Neural cell (in vitro differentiated cells): ENCODE data around the gene RNASE2. TPM values are rescaled to one million over a fixed set of nuclear protein-coding genes. Genes with fewer than 3 reads are reported as not detected.

Source experiments
- H2AFZ ChIP-seq: fragments of 200-600, 300-800 bp; sonication (generic), shearing (Covaris generic); 2 replicates; pipeline ENCODE4 v1.6.0; 2014; ENCODE audit warnings: low read depth, mild to moderate bottlenecking, antibody characterized with exemption, low read length, moderate library complexity
- H3F3A ChIP-seq: fragments of 200-600 bp; shearing (Covaris generic); 2 replicates; pipeline ENCODE4 v1.6.1; 2016; ENCODE audit warnings: mild to moderate bottlenecking, moderate library complexity, mixed read lengths, antibody characterized with exemption, low read length; ENCODE audit not compliant: insufficient read depth, poor library complexity, severe bottlenecking
- H3K27ac ChIP-seq: fragments of 200-600, 300-800 bp; sonication (generic), shearing (Covaris generic); 2 replicates; pipeline ENCODE4 v1.5.1; 2014; ENCODE audit warnings: mild to moderate bottlenecking, low read length, moderate library complexity
- H3K27me3 ChIP-seq: fragments of 300-800, 200-600 bp; sonication (generic), shearing (Covaris generic); 2 replicates; pipeline ENCODE4 v1.6.0; 2014; ENCODE audit warnings: mild to moderate bottlenecking, low read depth, low read length, moderate library complexity; ENCODE audit not compliant: insufficient read depth
- H3K36me3 ChIP-seq: fragments of 300-800, 200-600 bp; sonication (generic), shearing (Covaris generic); 2 replicates; pipeline ENCODE4 v1.5.1; 2014; ENCODE audit warnings: mild to moderate bottlenecking, antibody characterized with exemption, low read length, moderate library complexity; ENCODE audit not compliant: insufficient read depth
- H3K4me2 ChIP-seq: fragments of 300-800, 200-600 bp; sonication (generic), shearing (Covaris generic); 2 replicates; pipeline ENCODE4 v1.6.0; 2014; ENCODE audit warnings: mild to moderate bottlenecking, low read length
- H3K4me3 ChIP-seq: fragments of 300-800, 200-600 bp; sonication (generic), shearing (Covaris generic); 2 replicates; pipeline ENCODE4 v1.5.1; 2014; ENCODE audit warnings: mild to moderate bottlenecking, low read length, moderate library complexity
- H3K79me2 ChIP-seq: fragments of 200-600 bp; shearing (Covaris generic); replicated peaks from 2 replicates; pipeline ENCODE4 v1.6.0; 2014; ENCODE audit warnings: mild to moderate bottlenecking, low read length, moderate library complexity; ENCODE audit not compliant: insufficient read depth
- H3K9ac ChIP-seq: fragments of 300-800, 200-600 bp; sonication (generic), shearing (Covaris generic); 2 replicates; pipeline ENCODE4 v1.6.1; 2016; ENCODE audit warnings: mild to moderate bottlenecking, low read length, mixed read lengths
- H3K9me2 ChIP-seq: fragments of 200-600 bp; shearing (Covaris generic); 2 replicates; pipeline ENCODE4 v1.6.1; 2016; ENCODE audit warnings: mild to moderate bottlenecking, low read length, mixed read lengths; ENCODE audit not compliant: insufficient read depth
- H3K9me3 ChIP-seq: fragments of 200-600, 300-800 bp; sonication (generic), shearing (Covaris generic); 2 replicates; pipeline ENCODE4 v1.6.1; 2016; ENCODE audit warnings: mild to moderate bottlenecking, mixed run types, low read length, moderate library complexity, mixed read lengths
- H4K20me1 ChIP-seq: fragments of 200-600 bp; shearing (Covaris generic); 2 replicates; pipeline ENCODE4 v1.6.1; 2016; ENCODE audit warnings: mild to moderate bottlenecking, mixed run types; ENCODE audit not compliant: insufficient read depth
- CTCF ChIP-seq: fragments of 450-650 bp; IDR thresholded peaks from 2 replicates; pipeline ENCODE4 v1.5.1; 2014; ENCODE audit warnings: antibody characterized with exemption, mild to moderate bottlenecking, moderate library complexity; ENCODE audit not compliant: poor library complexity, severe bottlenecking
- EP300 ChIP-seq: fragments of 450-650 bp; conservative IDR thresholded peaks from 2 replicates; pipeline ENCODE4 v1.6.1; 2014; ENCODE audit warnings: antibody characterized with exemption, mild to moderate bottlenecking, moderate library complexity; ENCODE audit not compliant: poor library complexity, severe bottlenecking
- EZH2 ChIP-seq: fragments of 200-600, 300-800 bp; shearing (Covaris generic), sonication (generic); IDR thresholded peaks from 2 replicates; pipeline ENCODE4 v1.6.1; 2014; ENCODE audit warnings: antibody characterized with exemption, low read length, borderline replicate concordance, mild to moderate bottlenecking; ENCODE audit not compliant: insufficient read depth, poor library complexity, severe bottlenecking
- MXI1 ChIP-seq: fragments of 450-650 bp; conservative IDR thresholded peaks from 2 replicates; pipeline ENCODE4 v1.6.1; 2014; ENCODE audit warnings: antibody characterized with exemption, mild to moderate bottlenecking; ENCODE audit not compliant: poor library complexity, severe bottlenecking
- POLR2AphosphoS5 ChIP-seq: IDR thresholded peaks from 2 replicates; pipeline ENCODE4 v1.6.1; 2012
- RAD21 ChIP-seq: fragments of 450-650 bp; conservative IDR thresholded peaks from 2 replicates; pipeline ENCODE4 v1.6.1; 2014; ENCODE audit warnings: antibody characterized with exemption, mild to moderate bottlenecking, moderate library complexity
- REST ChIP-seq: IDR thresholded peaks from 2 replicates; pipeline ENCODE4 v1.6.1; 2012; ENCODE audit warnings: borderline replicate concordance
- SMC3 ChIP-seq: fragments of 450-650 bp; conservative IDR thresholded peaks from 2 replicates; pipeline ENCODE4 v1.6.1; 2014; ENCODE audit warnings: antibody characterized with exemption, mild to moderate bottlenecking, moderate library complexity; ENCODE audit not compliant: poor library complexity
- TAF1 ChIP-seq: IDR thresholded peaks from 2 replicates; pipeline ENCODE4 v1.6.1; 2012; ENCODE audit warnings: low read depth
- polyA plus RNA-seq: library from polyadenylated mRNA; depleted of rRNA; stranded (reverse); fragments of >200 nt; gene quantifications from 2 replicates; pipeline ENCODE4 v1.2.3, GENCODE V29; 2014
- small RNA-seq, 3 experiments: library from RNA; depleted of rRNA; stranded (forward); fragments of <200 nt; gene quantifications; one replicate each; pipeline ENCODE3, GENCODE V24; 2012

RNASE2 gene
- polyA plus RNA-seq, 1 donor from 2014 or later = not detected

- no peak overlapping the region for H3K4me2 ChIP-seq
- H3K4me3 ChIP-seq = no peak overlapping the region
- H4K20me1 ChIP-seq = no peaks in the 10 kb centered on the region
- H3K79me2 ChIP-seq = no peaks in the 10 kb centered on the region
- no peak overlapping the region for H2AFZ ChIP-seq
- no peaks in the 10 kb centered on the region for H3K36me3 ChIP-seq
- H3K27ac ChIP-seq = no peak overlapping the region
- no peaks in the 10 kb centered on the region for H3K9me3 ChIP-seq
- no peaks in the 10 kb centered on the region for H3K9me2 ChIP-seq
- no peak overlapping the region for H3K9ac ChIP-seq
- TF ChIP-seq TAF1 (no peak), REST (no peak), SMC3 (no peak), MXI1 (no peak), CTCF (no peak), EP300 (no peak), POLR2AphosphoS5 (no peak), RAD21 (no peak), EZH2 (no peak)
- H3F3A ChIP-seq = no peaks in the 10 kb centered on the region
- H3K27me3 ChIP-seq = no peaks in the 10 kb centered on the region
These were observed 48.6 kb downstream of the RNASE2 start for GRCh38 chr14:21003788-21004346.

Small RNA genes lying within 50 kb of the gene (small RNA-seq; reads per million reads assigned to genes)
- gene RN7SL189P = 0 reads per million in 3 experiments

Other genes starting within 250 kb of the RNASE2 start
- not detected in 2 replicates for gene EDDM3A, start 209.6 kb upstream of the RNASE2 start, polyA plus RNA-seq
- not detected in 2 replicates for gene EDDM3B, start 187.1 kb upstream of the RNASE2 start, polyA plus RNA-seq
- not detected in 2 replicates for gene RNASE6, start 174.2 kb upstream of the RNASE2 start, polyA plus RNA-seq
- gene RNASE1, start 152.6 kb upstream of the RNASE2 start, polyA plus RNA-seq = 0.64 TPM in 1 of 2 replicates, not detected in the other
- not detected in 2 replicates for gene RNASE3, start 64.1 kb upstream of the RNASE2 start, polyA plus RNA-seq
- gene METTL17, start 34.5 kb downstream of the RNASE2 start, polyA plus RNA-seq = 231 and 281 TPM in 2 replicates
- not detected in 2 replicates for gene SLC39A2, start 43.8 kb downstream of the RNASE2 start, polyA plus RNA-seq
- gene NDRG2, start 69.6 kb downstream of the RNASE2 start, polyA plus RNA-seq = 30.8 and 43.3 TPM in 2 replicates
- gene TPPP2, start 74.7 kb downstream of the RNASE2 start, polyA plus RNA-seq = not detected in 2 replicates
- not detected in 2 replicates for gene RNASE13, start 79.3 kb downstream of the RNASE2 start, polyA plus RNA-seq
- not detected in 2 replicates for gene RNASE7, start 86.9 kb downstream of the RNASE2 start, polyA plus RNA-seq
- not detected in 2 replicates for gene RNASE8, start 102.3 kb downstream of the RNASE2 start, polyA plus RNA-seq
- gene ARHGEF40, start 114.8 kb downstream of the RNASE2 start, polyA plus RNA-seq = 28.9 and 32.4 TPM in 2 replicates
- gene ZNF219, start 143.2 kb downstream of the RNASE2 start, polyA plus RNA-seq = 40.6 and 51.2 TPM in 2 replicates
- gene TMEM253, start 145.6 kb downstream of the RNASE2 start, polyA plus RNA-seq = 0.26 TPM in 1 of 2 replicates, not detected in the other
- not detected in 2 replicates for gene OR5AU1, start 200.6 kb downstream of the RNASE2 start, polyA plus RNA-seq